Measurements from ENCODE around the gene HNRNPH3. TPM values are rescaled to one million over a fixed set of nuclear protein-coding genes. Genes with fewer than 3 reads are reported as not detected.

The HNRNPH3 gene
- total and polyA plus RNA-seq, 8 donors, result 23.1 to 95.3 (median 30.7) TPM

DNA sequence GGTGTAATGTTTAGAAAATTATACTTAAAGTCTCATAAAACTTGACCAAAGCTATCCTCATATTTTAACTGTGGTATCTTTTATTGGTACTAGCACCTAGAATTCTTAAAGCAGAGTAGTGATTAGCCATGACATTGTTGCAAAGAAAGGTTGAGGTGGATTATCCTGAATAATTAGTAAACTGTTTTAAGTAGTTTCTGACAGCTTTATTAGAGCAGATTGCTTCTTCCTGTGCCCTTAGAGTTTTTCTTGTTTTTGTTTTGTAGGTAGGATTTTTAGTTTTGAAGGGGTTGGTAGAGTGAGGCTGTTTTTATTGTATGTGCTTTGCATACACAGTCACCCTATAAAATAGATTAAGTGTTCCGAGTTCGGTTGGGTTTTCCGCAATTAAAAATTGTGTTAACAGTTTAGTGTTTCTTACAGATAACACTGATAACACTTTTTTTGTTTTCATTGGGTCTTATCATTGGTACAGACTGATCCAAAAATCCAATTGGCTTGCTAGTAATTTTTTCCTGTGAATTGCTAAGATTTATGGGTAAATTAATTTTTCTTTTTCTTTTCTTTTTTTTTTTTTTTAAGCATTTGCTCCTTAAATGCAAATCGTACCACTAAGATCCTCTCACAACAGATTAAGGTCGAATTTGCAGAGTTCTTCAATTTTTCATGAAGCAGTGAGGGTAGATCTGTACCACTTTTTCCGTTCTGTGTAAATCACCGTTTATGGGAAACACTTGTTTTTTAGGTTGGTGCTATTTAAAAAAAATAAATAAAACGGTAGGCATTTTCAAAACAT lies 3.0 kb downstream of the HNRNPH3 start:
- no peak for FAIRE-seq

DNA sequence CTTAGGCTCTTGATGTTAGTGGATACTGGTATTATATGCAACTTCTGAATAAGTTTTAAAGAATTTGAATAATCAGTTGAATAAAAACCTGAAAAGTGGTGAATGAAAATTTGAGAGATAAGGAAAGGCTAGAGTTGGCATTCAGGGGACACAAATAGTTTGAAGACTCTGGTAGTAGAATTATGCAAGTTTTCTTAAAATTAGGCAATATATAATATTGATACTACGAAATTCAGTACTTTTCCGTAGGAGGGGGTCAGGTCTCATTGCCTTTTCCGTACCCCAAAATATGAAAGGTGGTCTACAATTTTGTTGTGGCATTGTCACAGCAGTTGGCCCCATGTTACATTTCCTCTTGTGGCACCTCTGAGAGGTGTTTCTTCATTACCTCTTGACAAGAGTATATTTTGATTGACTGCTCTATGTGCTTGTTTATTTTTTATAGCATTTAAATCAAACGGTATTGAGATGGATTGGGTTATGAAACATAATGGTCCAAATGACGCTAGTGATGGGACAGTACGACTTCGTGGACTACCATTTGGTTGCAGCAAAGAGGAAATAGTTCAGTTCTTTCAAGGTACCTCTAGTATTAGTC lies 5.0 kb downstream of the HNRNPH3 start:
- no peak overlapping the region for H3K4me3 ChIP-seq
- intact Hi-C loops (cut with DNase I), result no loop called here
- no peak for ATAC-seq

More for the DNA sequence above, 3.0 kb downstream of the HNRNPH3 start:
- Histone ChIP-seq H3K4me3 (peak overlapping the region in 3 of 4 donors; percentile 4 to 98 (median 84)), H3K4me1 (peaks cover 21 to 39% (median 39%) of the 10 kb centered on the region in 3 donors), H3K27me3 (no peaks in the 10 kb centered on the region), H3K27ac (no peak overlapping the region), H3K36me3 (peaks cover 8 to 17% (median 11%) of the 10 kb centered on the region in 3 donors), H3K9me3 (no peaks in the 10 kb centered on the region)
- TF ChIP-seq, protein P1, sequence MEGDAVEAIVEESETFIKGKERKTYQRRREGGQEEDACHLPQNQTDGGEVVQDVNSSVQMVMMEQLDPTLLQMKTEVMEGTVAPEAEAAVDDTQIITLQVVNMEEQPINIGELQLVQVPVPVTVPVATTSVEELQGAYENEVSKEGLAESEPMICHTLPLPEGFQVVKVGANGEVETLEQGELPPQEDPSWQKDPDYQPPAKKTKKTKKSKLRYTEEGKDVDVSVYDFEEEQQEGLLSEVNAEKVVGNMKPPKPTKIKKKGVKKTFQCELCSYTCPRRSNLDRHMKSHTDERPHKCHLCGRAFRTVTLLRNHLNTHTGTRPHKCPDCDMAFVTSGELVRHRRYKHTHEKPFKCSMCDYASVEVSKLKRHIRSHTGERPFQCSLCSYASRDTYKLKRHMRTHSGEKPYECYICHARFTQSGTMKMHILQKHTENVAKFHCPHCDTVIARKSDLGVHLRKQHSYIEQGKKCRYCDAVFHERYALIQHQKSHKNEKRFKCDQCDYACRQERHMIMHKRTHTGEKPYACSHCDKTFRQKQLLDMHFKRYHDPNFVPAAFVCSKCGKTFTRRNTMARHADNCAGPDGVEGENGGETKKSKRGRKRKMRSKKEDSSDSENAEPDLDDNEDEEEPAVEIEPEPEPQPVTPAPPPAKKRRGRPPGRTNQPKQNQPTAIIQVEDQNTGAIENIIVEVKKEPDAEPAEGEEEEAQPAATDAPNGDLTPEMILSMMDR (IDR thresholded peaks at IDR 0.05), result no peak
- ATAC-seq (no peak), DNase-seq (no peak)
- whole genome bisulfite sequencing, 2 donors, result 5% methylated on average over 8 of the region's 8 CpGs
- intact Hi-C loops (cut with DNase I), result no loop called here

DNA sequence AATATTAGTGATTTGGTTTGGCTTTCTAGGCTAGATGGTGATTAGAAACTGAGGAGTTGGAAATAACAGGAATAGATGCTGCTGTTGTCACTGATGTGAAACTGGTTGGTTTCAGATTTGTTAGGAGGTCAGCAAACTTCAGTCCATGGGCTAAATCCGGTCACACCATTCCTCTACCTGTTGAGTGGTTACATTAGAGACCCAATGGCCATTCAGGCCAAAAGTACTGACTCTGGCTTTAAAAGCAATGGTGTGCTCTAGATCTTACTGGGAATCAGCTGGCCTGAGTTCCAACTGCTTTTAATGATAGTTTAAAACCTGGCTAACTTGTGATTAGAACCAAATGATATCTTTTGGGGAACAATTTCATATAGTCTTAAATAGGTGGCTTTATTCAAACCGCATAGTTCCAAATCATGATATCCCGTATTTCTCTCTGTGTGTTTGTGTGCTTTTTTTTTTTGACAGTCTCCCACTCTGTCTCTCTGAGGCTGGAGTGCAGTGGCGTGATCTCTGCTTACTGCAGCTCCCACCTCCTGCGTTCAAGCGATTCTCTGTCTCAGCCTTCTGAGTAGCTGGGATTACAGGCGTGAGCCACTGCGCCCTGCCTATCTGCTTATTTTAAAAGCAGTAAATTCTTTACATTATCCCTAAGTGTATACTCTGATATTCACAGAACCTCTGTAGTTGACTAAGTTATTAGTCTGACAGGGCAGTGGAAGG lies 8.7 kb downstream of the HNRNPH3 start:
- Histone ChIP-seq H3K27me3 (no peaks in the 10 kb centered on the region), H3K4me3 (no peak overlapping the region), H3K4me1 (peaks cover 21 to 27% (median 25%) of the 10 kb centered on the region in 3 donors), H3K9me3 (no peaks in the 10 kb centered on the region), H3K36me3 (peaks cover 8 to 64% (median 31%) of the 10 kb centered on the region in 3 donors), H3K27ac (no peak overlapping the region)
- FAIRE-seq, result no peak
- no peak for ATAC-seq
- intact Hi-C loops (cut with DNase I), result no loop called here
- DNase-seq, result no peak
- TF ChIP-seq, protein P1 (IDR thresholded peaks at IDR 0.05), result no peak
- WGBS, 2 donors, result 95 to 97% methylated on average over 8 of the region's 8 CpGs

More for the DNA sequence above, 5.0 kb downstream of the HNRNPH3 start:
- WGBS, 2 donors, result 57 to 65% methylated on average over 7 of the region's 7 CpGs
- TF ChIP-seq, protein P1 (IDR thresholded peaks at IDR 0.05), result no peak
- no peak for DNase-seq
- Histone ChIP-seq H3K36me3 (peaks cover 8 to 37% (median 31%) of the 10 kb centered on the region in 3 donors), H3K27me3 (no peaks in the 10 kb centered on the region), H3K27ac (no peak overlapping the region), H3K9me3 (no peaks in the 10 kb centered on the region), H3K4me1 (peaks cover 21 to 39% (median 36%) of the 10 kb centered on the region in 3 donors)
- FAIRE-seq, result no peak

DNA sequence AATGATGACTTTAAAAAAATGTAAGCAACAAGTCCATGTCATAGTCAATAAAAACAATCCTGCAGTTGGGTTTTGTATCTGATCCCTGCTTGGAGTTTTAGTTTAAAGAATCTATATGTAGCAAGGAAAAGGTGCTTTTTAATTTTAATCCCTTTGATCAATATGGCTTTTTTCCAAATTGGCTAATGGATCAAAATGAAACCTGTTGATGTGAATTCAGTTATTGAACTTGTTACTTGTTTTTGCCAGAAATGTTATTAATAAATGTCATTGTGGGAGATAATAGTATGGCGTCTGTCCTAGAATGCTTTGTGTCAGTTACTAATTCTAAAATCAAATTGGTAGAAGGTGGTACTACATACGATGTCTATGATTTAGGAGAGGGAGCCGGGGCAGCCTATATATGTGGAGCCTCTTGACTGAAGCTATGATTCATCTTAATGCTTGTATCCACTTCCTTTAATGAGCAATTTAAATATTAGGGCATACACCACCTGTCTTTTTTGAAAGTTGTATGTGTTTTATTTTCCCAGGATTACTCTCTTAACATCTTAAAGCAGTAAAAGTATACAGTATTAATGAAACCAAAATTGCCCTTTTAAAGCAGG lies 11.1 kb downstream of the HNRNPH3 start:
- ATAC-seq (no peak), DNase-seq (no peak), FAIRE-seq (no peak)
- Histone ChIP-seq H3K27ac (no peak overlapping the region), H3K27me3 (no peaks in the 10 kb centered on the region), H3K4me3 (no peak overlapping the region), H3K9me3 (no peaks in the 10 kb centered on the region), H3K4me1 (peaks cover under 1 to 2% (median under 1%) of the 10 kb centered on the region in 3 donors), H3K36me3 (peaks cover 8 to 73% (median 31%) of the 10 kb centered on the region in 3 donors)
- 75 to 76% methylated on average over 3 of the region's 3 CpGs for WGBS, 2 donors
- TF ChIP-seq, protein P1 (IDR thresholded peaks at IDR 0.05), result no peak
- intact Hi-C loops (cut with DNase I), result no loop called here

All from pancreas (tissue), 10 donors.